ENCODE measurements around the gene TPRN.
"Not testable (repeated sequence)": the region's sequence is repeated elsewhere in the genome, so short reads cannot be mapped to it uniquely, and the experiment has no call there.

TPRN gene, protein sequence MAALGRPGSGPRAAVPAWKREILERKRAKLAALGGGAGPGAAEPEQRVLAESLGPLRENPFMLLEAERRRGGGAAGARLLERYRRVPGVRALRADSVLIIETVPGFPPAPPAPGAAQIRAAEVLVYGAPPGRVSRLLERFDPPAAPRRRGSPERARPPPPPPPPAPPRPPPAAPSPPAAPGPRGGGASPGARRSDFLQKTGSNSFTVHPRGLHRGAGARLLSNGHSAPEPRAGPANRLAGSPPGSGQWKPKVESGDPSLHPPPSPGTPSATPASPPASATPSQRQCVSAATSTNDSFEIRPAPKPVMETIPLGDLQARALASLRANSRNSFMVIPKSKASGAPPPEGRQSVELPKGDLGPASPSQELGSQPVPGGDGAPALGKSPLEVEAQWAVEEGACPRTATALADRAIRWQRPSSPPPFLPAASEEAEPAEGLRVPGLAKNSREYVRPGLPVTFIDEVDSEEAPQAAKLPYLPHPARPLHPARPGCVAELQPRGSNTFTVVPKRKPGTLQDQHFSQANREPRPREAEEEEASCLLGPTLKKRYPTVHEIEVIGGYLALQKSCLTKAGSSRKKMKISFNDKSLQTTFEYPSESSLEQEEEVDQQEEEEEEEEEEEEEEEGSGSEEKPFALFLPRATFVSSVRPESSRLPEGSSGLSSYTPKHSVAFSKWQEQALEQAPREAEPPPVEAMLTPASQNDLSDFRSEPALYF

DNA sequence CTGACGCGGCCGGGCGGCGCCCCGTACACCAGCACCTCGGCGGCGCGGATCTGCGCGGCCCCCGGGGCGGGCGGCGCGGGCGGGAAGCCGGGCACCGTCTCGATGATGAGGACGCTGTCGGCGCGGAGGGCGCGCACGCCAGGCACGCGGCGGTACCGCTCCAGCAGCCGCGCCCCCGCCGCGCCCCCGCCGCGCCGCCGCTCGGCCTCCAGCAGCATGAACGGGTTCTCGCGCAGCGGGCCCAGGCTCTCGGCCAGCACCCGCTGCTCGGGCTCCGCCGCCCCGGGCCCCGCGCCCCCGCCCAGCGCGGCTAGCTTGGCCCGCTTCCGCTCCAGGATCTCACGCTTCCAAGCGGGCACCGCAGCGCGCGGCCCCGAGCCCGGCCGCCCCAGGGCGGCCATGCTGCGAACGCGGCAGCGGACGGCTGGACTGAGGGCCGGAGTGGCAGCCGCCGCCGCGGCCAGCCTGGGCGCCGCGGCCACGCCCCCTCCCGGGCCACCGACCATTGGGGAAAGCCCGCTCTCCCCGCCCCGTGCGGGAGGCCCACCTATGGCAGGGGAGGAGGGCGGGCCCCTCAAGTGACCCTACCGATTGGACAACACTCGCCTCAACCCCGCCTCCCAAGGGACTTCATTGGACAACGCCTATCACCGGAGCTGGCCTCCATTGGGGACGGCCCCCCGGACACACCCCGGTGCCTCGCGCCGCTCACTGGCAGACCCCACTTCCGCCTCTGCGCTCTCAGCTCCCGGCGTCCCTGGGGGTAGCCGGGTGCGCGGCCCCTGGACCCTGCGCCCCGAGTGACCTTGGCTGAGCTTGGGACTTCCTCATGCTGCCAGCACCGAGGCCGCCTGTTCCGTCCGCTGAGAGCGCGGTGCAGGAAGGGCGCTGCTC is at the start of gene TPRN:
Gene TPRN (minus strand): TSS at position 431 of the 894 bp plus-strand sequence. CDS start 30 bp downstream, at position 401.
- peak; percentile 99 for DNase-seq

DNA sequence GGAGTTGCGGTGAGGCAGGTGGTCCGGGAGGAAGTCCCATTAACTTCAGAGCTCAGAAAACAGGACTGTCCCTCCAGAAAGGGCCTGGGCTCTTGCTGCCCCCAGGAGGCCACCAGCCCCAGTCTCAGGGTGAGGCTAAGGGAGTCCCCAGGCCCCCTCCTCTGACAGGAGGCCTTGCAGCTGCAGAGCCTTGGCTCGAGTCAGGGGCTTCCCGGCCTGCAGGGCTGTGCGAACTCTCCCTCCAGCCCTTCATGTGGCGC is 47.3 kb upstream of the TPRN start:
- DNase-seq, result no peak

DNA sequence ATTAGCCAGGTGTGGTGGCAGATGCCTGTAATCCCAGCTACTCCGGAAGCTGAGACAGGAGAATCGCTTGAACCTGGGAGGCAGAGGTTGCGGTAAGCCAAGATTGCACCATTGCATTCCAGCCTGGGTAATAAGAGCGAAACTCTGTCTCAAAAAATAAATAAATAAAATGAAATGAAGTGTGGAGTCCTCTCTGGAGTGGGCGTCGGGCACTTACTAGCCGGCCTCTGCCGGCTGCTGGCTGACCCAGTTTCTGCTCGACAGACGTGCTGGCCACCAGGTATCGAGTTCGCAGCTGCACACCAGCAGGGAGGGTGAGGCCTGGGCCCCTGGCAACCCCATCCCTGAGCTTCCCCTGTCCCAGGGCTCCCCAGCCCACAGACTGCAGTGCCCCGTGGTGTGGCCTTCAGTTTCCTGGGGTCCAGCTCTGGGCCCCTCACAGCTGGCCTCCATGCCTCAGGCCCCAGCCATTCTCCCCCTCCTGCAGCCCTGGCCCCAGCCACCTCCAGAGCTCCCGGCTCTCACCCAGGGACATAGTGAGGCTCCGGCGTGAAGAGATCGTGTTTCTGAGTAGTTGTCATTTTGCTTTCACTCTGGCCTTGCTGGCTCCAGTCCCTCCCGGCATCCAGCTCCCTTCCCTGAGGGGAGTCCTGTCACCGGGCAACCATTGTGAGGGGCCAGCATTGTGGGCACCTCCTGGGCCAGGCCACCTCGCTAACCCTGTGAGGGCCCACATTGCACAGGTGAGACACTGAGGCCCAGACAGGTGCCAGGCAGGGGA is 46.8 kb upstream of the TPRN start:
- DNase-seq, result peak; percentile 21

DNA sequence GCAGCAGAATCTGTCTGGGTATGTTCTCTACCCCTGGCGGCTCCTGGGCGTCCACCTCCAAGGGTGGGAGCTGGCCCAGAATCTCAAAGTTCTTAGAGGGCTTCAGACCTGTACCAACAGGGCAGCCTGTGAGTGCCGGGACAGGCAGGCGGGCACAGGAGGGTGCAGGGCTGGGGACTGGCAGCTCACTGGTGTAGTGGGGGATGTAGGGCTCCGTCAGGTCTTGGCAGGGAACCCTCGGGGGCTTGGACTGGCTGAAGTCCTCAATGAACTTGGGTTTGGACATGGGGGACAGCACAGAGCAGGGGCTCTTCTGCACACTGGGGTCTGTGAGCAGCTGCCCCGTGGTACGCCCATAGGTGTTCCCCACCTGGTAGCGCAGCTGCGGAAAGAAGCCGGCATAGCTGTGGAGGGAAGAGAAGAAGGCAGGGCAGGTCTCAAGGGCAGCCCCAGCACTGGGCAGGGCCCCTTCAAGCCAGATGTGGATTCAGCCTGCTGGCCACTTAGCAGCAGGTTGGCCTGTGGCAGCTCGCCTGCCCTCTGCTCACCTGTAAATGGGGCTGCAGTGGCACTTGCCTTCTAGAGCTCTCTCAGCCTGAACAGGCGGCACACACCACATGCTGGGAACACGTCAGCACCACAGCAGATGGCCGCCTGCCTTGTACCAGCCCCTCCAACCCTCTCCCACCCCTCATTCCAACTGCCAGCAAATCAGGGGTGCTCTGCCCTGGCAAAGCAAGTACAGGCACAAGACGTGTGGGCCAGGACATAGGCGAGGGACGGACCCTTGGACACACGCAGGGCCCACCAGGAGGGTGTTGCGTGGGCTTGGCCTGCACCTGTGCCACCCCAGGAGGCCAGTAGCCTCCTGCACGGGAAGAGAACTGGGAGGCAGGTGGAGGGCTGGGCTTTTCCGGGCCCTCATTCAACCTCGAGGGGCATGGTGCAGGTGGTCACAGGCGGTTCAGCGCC is 45.2 kb upstream of the TPRN start:
- no peak for DNase-seq

DNA sequence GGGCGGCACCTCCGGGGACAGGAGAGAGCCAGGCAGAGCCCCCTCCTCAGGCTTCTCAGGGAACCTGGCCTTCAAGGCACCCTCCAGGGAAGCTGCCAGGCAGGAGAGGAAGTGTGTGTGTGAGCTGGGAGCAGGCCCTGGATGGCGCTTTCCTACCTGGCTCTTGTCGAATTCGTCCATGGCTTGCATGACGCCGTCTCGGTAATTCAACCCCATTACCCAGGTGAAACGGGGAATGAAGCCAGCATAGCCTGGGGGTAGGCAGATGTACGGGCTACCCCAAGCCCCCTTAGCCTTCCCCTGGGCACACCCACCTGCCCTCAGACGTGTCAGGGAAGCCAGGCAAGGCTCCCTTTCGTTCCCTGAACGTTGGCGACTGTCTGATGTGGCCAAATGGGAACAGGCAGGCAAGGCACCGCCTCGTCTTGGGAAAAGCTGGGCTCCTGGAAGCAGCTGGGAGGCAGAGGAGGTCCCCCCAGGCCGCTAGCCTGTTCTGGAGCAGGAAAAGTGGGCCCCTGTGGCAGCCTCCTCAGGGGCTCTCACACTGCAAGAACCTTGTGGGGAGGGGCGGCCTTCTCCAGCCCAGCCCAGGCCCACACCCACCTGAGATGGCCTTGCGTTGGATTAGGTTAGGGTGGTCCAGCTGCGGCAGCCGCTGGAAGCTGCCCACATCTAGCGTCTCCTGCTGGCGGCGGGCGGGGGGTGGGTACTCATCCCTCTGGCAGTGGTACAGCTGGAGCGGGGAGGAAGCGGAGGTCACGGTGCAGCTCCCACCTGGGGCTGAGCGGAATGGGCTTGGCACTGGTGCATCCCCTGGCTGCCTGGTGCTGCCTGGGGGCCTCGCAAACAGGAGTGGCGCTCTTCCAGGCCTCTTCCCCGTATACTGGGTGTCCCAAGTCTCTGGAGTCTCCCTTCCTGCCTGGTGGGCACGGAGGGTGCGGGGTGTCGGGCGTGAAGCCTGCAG is 44.2 kb upstream of the TPRN start:
- DNase-seq, result no peak

DNA sequence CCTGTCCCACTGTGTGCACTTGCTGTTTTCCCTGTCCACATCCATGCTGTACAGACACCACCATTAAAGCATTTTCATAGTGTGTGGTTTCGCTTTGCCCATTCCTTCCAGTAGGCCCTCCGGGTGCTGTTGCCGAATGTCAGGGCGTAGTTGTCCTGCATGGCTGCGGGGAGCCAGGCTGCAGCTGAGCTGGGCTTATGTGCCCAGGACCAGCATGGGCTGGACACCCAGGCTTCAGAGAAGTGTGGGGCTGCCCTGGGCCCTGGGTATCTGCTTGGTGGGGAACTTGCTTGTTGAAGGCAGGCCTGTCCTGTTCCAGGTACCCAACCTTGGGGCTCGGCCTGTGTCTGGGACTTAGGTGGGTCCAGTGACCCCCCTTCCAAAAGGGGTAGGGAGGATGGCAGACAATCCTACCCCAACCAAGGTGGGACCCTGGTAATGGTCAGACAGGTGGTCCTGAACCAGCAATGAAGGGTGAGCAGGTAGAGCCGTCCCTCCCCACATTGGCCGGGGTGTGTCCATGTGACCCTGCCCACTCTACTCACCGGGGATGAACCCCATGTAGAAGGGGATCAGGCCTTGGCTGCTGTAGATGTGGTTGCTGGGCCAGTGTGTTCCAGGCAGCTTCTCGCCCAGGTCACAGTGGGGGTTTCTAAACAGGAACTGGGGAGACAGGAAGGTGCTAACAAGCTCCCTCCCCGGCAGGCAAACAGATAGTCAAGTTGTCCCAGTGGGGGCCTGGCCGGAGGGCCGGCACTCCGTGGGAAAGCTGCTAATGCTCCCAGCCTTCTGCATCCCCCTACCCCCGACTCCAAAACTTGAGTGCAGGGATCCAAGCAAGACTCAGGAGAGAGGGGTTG is 43.3 kb upstream of the TPRN start:
- no peak for DNase-seq

DNA sequence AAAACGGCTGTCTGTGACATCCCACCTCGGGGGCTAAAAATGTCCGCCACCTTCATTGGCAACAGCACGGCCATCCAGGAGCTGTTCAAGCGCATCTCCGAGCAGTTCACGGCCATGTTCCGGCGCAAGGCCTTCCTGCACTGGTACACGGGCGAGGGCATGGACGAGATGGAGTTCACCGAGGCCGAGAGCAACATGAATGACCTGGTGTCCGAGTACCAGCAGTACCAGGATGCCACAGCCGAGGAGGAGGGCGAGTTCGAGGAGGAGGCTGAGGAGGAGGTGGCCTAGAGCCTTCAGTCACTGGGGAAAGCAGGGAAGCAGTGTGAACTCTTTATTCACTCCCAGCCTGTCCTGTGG is 42.7 kb upstream of the TPRN start:
- not testable (repeated sequence) for DNase-seq

DNA sequence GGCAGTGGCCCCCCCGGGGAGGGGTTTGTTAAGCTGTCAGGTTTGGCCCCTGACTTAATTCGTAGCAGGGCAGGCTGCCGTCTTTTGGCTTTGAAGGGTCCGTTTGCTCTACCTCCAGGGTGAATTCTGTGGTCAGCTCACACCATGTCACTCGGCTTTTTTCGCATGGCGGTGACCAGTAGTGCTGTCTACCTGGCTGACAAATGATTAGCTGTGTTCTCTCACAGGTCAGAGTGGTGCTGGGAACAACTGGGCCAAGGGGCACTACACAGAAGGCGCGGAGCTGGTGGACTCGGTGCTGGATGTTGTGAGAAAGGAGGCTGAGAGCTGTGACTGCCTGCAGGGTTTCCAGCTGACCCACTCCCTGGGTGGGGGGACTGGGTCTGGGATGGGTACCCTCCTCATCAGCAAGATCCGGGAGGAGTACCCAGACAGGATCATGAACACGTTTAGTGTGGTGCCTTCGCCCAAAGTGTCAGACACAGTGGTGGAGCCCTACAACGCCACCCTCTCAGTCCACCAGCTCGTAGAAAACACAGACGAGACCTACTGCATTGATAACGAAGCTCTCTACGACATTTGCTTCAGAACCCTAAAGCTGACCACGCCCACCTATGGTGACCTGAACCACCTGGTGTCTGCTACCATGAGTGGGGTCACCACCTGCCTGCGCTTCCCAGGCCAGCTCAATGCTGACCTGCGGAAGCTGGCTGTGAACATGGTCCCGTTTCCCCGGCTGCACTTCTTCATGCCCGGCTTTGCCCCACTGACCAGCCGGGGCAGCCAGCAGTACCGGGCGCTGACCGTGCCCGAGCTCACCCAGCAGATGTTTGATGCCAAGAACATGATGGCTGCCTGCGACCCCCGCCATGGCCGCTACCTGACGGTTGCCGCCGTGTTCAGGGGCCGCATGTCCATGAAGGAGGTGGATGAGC is 42.0 kb upstream of the TPRN start:
- DNase-seq, result no peak

DNA sequence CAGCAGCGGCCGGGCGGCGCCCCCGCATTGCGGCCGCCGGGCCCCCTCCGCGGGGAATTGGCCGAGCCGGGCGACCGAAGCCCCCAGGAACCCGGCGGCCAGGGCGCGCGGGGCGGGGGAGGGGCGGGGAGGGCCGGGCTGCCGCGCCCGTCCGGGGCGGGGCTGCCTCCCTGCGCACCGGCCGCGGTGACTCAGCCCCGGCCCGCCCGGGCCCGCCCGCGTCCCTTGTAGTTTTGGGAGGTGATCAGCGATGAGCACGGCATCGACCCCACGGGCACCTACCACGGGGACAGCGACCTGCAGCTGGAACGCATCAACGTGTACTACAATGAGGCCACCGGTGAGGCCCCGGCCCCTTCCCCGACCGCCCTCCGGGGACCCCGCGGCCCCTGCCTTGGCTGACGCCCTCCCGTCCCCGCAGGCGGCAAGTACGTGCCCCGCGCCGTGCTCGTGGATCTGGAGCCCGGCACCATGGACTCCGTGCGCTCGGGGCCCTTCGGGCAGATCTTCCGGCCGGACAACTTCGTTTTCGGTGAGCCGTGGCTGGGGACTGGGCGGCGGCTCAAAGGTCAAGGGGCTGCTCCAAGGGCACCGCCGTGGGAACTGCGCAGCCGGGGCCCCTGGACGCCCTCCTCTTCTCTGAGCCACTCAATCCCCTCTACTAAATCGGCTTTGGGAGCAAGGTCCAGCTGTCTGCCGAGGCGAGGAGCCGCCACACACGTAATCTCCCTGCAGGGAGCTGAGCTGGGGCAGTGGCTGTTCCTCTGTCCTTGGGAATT is 41.1 kb upstream of the TPRN start:
- no peak for DNase-seq

DNA sequence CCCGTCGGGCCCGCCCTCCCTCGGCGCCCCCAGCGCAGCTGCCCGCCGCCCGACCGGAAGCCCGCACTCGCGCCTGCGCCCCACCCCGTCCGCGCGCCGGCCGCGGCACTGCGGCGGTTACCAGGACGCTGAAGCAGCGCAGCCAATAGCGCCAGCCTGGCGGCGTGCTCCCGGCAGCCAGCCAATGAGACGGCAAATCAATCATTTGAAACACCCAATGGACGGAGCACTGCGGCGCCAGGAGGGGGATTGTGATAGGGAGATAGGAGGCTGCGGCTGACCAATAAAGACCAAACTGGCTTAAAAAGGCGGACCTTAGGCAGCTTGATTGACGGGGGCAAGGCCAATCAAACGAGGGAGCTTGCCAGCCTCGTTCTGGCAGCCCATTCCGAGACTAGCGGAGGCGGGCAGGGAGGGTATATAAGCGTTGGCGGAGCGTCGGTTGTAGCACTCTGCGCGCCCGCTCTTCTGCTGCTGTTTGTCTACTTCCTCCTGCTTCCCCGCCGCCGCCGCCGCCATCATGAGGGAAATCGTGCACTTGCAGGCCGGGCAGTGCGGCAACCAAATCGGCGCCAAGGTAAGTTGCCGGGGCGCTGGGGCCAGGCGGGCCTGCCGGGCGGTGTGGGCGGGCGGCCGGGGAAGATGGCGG is 40.4 kb upstream of the TPRN start, which contains the start of gene TUBB4B:
Gene TUBB4B (plus strand): TSS at position 447 of the 649 bp plus-strand sequence. CDS start 74 bp downstream, at position 521.
- DNase-seq, result peak; percentile 99

DNA sequence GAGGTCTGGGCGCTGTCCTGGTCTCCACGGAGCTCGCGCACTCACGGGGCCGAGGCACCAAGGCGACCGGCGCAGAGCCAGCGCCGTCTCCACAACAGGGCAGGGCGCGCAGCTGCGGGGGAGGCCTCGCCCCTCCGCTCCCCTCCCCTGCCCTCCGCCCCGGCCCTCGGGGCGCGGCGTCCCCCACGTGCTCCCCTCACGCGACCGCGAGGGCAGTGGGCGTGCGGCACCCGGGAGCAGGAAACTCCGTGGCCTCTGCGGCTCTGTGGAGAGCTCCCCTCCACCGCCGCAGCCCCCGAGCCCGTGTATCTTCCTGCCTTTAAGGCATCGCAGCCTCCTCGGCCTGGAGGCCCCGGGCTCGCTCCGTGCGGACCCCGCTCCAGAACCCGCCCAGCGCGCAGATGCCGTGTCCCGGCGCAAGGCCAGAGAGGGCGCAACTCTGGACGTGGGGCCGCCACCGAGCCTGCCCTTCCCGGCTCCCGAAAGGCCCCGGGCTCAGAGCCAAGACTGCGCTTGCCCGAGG is 39.8 kb upstream of the TPRN start:
- DNase-seq, result peak; percentile 71

DNA sequence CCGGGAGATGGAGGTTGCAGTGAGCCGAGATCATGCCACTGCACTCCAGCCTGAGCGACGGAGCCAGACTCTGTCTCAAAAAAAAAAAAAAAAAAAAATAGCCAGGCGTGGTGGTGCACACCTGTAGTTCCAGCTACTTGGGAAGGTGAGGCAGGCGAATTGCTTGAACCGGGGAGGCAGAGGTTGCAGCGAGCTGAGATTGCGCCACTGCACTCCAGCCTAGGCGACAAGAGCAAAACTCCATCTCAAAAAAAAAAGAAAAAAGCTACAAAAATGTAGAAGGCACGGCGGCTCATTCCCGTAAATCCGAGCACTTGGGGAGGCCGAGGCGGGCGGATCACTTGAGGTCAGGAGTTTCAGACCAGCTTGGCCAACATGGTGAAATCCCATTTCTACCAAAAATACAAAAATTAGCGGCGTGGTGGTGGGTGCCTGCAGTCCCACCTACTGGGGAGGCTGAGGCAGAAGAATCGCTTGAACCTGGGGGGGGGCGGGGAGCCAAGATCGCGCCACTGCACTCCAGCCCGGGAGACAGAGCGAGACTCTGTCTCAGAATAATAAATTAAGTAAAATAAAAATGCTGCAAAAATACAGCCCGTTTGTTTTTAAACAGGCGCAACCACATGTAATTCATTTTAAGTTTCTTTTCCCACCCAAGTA is 39.1 kb upstream of the TPRN start:
- DNase-seq, result not testable (repeated sequence)

DNA sequence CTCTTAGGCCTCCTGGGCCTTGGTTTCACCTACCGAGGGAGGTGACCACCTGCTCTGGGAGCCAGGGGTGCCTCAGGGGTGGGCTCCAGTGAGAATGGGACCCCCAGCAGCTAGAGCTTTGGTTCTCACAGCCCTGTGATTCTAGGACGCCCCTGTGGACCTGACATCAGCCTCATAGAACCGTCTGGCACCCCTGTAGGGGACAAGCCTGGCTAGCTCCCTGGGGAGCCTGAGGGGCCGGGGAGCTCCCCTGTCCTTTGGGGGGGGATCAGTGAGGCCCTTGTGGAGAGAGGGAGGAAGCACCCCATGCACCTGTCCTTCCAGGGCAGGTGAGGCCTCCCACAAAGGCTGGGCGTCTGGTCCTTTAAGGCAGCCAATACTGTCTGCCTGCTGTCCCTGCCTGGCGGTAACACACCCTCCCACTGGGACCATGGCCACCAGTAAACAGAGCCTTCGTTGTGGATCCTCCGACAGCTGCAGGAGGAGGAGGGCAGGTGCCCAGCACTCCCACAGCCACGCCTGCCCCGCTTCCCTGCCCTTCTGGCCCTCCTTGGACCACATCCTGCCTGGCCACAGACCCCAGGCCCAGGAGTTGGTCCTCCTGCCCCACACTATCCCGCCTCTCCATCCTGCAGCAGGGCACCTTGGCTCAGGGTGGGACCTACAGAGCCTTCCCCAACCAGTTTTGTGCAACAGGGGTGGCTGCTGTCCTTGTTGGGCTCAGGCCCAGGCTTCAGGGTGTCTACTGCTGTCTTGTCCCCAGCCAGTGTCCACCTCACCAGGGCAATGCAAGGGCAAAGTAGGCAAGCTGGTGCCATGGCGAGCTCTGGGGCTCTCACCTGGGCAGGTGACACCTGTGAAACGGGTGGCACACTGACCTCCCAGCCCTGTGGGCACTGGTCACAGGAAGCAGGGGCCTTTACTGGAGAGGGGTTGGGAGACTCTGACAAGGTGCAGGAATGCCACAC is 37.5 kb upstream of the TPRN start:
- peak; percentile 47 for DNase-seq

DNA sequence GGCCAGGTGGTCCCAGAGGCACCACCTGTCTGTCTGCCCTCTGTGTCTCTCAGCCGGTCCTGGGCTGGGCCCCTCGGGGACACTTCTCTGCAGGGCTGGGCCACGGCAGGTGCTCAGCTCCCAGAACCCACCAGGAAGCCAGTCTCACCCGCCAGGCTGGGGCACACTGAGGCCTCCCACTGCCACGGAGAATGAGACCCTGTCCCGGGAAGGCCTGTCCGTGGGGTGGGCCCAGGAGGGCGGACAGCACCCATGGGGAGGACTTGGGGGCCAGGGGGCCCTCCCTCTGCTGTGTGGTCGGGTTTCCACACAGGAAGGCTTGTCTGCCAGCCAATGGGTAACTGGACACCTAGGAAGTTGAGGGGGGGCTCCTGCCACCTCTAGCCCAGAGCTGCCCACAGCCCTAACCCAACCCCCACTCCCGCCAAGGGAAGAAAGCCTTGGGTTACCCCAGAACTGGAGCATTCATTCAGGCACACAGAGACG is 36.4 kb upstream of the TPRN start:
- no peak for DNase-seq

Measured in NCI-H1092 (cell line).